GM21515 (cell line): ENCODE data around the gene ZPBP2.
"Not testable (repeated sequence)": the region's sequence is repeated elsewhere in the genome, so short reads cannot be mapped to it uniquely, and the experiment has no call there.

Experiments used
- ATAC-seq: cut with Tn5 transposase; IDR thresholded peaks from one replicate; pipeline ENCODE4 v1.9.1; 2021; ENCODE audit not compliant: unreplicated experiment

Gene ZPBP2

GRCh38 chr17:39867880-39868553, at the start of gene ZPBP2:
ZPBP2 (plus strand) TSS chr17:39868202; CDS start chr17:39868355, 153 bp downstream.
- ATAC-seq = peak; percentile 2

- ATAC-seq = no peak
Observed at GRCh38 chr17:39818358-39819000, 49.5 kb upstream of the ZPBP2 start.

DNA sequence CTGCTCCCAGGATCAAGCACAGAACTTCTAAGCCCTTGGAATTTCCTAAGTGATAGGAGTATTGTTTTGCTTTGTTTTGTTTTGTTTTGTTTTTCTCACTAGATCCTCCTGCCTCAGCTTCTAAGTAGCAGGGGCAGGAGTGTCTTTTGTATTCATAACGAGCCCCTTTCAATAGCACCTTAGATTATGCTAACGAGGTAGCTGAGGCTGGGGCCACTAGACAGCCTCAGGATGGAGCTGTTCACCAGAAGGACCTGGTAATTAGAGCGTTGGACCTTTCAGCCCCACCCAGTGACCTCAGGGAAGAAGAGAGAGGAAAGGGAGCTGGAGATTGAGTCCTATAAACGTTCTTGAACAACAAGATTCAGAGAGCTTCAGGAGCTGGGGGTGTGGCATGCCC, 47.5 kb upstream of the ZPBP2 start:
- ATAC-seq = no peak

DNA sequence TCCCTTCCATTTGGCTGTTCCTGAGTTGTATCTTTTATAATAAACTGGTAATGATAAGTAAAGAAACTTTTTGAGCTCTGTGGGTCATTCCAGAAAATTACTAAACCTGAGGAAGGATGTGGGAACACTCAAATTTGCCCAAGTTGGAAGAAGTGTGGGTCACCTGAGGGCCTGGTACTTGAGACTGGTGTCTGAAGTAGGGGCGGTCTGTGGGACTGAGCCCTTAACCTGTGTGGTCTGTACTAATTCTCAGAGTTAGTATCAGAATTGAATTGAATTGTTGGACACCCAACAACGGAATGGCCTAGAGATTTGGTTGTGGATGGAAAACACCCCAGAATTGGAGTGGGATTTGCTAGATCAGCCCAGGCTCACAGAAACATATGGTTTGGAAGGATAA, 47.0 kb upstream of the ZPBP2 start:
- ATAC-seq = no peak

GRCh38 chr17:39822051-39822451, 46.0 kb upstream of the ZPBP2 start:
- no peak for ATAC-seq

- no peak for ATAC-seq
Observed at GRCh38 chr17:39823407-39824054, 44.5 kb upstream of the ZPBP2 start.

DNA sequence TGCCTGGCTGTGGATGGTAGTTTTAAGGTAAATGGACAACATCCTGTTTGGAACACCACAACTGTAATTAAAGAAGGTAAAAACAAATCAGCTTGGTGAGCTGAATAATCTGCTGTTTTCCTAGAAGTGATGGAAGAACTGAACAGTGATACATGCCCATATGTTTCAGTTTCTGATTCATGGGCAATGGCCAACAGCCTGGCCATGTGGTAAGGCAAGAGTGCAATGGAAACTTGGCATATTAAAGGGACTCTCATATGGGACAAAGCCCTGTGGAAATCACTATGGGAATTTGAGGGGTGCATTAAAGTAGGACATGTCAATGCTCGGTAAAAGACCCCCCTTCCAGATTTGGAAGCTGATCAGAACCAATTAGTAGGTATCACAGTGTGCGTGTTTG, 41.7 kb upstream of the ZPBP2 start:
- ATAC-seq = no peak

DNA sequence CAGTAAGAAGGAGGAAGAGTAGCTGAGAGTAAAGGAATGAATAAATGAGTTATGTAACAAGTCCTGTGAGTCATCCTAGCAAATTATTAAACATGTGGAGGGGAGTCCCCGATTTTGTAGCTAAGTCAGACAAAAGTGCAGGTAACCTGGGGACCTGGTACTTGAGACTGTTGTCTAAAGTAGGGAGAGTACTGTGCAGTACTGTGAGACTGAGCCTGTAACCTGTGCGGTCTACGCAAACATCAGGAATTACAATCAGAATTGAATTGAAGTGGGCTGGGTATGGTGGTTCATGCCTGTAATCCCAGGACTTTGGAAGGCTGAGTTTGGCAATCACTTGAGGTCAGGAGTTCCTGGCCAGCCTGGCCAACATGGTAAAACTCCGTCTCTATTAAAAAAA, 39.6 kb upstream of the ZPBP2 start:
- ATAC-seq = no peak

DNA sequence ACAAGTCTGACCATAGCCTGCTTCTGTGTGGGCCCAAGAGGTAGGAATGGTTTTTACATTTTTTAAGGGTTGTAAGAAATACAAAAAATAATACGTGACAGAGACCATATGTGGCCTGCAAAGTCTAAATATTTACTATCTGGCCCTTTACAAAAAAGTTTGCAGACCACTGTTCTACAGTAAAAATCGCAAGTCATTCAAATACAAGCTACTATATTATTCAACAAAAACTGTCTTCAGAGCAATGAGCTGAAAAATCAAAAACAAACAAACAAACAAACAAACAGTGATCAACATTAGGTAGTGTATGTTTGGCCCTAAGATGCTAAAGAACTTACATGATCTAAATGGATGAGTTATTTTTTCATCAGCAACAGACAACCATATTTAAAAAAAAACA, 36.4 kb upstream of the ZPBP2 start:
- ATAC-seq = no peak

- ATAC-seq = no peak
Observed at GRCh38 chr17:39834017-39834416, 34.0 kb upstream of the ZPBP2 start.

DNA sequence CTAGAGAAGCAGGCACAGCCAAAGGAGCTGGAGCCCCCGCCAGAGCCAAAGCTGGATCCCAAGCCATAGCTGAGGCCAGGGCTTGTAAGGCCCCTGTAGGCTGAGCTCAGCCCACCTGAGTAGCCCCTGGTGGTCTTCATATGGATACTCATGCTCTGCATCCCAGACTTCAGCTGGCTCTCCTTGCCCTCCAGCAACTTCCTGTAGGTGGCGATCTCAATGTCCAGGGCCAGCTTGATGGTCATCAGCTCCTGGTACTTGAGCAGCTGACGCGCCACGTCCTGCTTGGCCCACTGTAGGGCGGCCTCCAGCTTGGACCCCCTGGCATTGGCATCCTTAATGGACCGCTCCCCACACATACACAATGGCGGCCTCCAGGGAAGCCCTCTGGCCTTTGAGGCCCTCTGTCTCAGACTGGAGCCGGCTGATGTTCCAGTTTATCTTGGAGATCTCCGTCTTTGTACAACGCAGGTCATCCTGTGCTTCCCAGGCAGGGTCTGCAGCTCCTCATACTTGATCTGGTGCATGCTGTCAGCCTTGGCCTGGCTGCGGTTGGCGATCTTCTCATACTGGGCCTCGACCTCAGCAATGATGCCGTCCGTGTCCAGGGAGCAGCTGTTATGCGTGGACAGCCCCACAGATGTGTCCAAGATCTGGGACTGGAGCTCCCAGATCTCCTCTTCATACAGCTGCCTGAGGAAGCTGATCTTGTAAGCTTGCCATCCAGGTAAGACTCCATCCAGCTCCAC, 32.8 kb upstream of the ZPBP2 start:
- no peak for ATAC-seq

DNA sequence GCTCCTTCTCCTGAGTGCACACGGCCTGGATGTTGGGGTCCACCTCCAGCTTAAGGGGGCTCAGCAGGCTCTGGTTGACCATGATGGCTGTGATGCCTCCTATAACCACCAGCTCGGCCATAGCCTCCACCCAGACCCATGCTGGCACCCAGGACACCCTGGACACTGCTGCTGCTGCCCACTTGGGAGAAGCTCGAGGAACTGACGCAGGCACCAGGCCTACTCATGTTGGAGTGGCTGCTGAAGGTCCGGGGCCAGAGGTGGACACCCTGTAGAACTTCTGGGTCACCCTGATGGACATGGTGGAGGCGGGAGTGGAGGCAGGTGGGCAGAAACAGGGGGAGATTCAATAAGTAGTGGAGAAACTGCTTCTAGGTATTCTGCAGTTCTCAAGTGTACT, 31.9 kb upstream of the ZPBP2 start:
- ATAC-seq = no peak

GRCh38 chr17:39838057-39838456, 29.9 kb upstream of the ZPBP2 start:
- no peak for ATAC-seq

DNA sequence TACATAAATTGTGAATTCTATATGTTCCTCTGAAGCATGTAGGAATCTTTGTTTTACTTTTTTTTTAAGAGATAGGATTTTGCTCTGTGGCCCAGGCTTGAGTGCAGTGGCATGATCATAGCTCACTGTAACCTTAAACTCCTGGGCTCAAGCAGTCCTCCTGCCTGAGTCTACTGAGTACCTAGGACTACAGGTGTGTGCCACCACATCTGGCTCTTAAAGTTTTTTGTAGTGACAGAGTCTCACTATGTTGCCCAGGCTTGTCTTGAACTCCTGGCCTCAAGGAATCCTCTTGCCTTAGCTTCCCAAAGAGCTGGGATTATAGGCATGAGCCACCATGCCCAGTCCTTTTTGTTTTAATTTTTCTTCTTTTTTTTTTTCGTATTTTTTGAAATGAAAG, 29.2 kb upstream of the ZPBP2 start:
- ATAC-seq = no peak

DNA sequence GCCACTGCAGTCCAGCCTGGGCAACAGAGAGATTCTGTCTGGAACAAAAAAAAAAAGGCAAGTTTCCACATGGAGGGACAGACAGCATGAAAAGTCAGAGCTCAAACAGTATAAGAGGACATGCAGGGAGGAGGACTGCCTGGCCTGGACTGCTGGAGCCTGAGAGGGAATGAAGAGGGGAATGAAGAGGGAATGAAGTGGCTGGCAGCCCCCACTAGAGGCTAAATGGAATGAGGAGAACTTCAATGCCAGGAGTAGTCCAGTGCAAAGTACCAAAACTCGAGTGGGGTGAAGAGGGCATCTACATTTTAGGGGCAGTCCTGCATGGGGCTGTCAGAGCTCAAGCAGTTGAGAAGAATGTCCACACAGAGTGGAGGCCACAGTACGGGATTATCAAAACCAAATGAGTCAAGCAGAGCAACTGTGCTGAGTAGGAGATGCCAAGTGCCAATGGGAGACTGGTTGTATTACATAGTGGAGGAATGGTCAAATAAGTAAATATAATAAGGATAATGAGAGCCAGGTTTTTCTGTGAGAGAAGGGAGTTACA, 26.8 kb upstream of the ZPBP2 start:
- ATAC-seq = no peak

- no peak for ATAC-seq
Observed at GRCh38 chr17:39845052-39845846, 22.8 kb upstream of the ZPBP2 start.

DNA sequence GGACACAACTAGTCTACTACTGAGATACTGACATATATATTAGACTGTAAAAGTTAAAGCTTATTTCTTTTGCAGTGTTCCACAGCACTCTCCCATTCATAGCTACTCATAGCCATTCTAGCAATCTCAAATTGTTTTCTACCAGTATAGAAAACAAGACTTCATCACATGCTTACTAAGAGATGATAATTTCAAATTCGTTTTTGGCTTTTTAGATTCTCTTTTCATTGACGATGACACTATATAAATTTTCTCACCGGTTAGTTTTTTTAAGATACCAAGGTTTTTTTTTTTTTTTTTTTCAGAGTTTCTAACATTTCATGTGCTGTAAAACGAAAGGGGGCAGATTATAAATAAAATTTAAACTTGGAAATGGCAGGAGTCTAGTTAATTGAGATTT, 21.8 kb upstream of the ZPBP2 start:
- ATAC-seq = no peak

DNA sequence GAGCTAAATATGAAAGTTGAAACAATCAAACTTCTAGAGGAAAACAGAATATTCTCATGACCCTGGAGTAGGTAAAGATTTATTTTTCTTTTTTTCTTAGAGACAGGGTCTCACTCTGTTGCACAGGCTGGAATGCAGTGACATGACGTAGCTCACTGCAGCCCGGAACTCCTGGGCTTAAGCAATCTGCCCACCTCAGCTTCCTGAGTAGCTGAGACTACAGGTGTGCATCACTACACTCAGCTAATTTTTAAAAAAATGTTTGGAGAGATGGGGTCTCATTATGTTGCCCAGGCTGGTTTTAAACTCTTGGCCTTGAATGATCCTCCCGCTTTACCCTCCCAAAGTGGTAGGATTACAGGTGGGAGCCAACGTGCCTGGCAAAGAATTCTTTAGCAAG, 19.4 kb upstream of the ZPBP2 start:
- no peak for ATAC-seq

DNA sequence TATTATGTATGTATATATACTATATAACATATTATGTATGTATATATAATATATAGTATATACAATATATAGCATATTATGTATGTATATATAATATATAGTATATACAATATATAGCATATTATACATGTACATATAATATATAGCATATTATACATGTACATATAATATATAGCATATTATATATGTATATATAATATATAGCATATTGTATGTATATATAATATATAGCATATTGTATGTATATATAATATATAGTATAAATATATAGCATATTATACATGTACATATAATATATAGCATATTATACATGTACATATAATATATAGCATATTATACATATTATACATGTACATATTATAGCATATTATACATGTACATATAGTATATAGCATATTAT, 17.8 kb upstream of the ZPBP2 start:
- not testable (repeated sequence) for ATAC-seq

DNA sequence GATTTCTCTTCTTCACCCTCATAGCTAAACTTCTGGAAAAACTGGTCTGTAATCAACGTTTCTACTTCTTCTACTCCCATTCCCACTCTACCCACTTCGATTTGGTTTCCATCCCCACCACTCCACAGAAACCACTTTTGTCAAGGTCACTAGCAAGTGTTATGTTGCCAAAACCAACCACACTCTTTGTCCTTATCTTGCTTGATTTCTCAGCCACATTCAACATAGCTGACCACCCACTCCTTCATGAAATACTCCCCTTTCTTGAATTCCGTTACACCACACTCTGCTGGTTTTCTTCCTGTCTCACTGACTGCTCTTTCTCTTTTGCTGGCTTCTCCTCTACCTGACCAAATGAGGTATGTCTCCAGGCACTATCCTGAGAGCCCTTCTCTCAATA, 15.8 kb upstream of the ZPBP2 start:
- no peak for ATAC-seq

- ATAC-seq = no peak
Observed at GRCh38 chr17:39854909-39855308, 13.1 kb upstream of the ZPBP2 start.
